ENCODE measurements around the gene RNF225. TPM values are rescaled to one million over a fixed set of nuclear protein-coding genes. Genes with fewer than 3 reads are reported as not detected.

The RNF225 gene
- total and polyA plus RNA-seq, 2 of the 13 experiments (the other 11 are each of a cell fraction or from before 2014, with no cell fraction given), result not detected

DNA sequence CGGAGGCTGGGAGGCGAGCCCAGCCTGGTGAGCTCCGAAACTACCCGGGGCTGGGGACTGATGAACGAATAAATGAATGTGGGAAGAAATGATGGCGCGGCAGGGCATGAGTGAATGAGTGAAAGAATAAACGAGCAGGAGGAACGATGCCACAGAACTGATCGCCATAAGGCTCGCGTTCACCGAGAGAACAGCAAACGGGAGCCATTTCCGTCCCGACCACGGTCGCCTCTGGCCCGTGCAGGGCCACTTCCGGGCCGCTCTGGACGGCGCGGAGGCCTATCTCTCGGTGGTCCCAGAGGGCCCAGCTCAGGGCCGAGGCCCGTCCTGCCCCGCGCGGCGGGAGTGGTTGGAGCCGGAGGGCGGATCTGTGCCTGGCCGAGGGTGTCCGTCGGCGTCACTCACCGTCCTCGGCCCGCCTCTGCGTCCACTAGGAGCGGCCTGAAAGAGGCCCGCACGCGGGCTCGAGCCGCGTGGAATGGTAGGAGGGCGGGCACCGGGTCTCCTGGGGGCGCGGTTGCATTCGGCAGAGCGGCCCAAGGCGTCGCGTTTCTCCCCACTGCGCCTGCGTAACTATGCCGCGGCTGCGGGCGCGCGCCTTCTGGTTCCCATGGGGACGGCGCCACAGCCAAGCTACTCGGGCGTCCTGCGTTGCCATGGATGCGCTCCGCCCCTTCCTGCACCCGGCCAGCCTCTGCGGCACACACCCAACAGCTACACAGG, 33.0 kb upstream of the RNF225 start, which contains the start of gene ZNF497 (continued):
- TF ChIP-seq GABPA (IDR thresholded peaks at IDR 0.05; ENCODE audit: low read depth, low read length), result peak; percentile 89
- peak; percentile 93 for TF ChIP-seq GABPA (CRISPR knock-in tag; IDR thresholded peaks at IDR 0.05; ENCODE audit: low read depth)
- TF ChIP-seq, protein P1, sequence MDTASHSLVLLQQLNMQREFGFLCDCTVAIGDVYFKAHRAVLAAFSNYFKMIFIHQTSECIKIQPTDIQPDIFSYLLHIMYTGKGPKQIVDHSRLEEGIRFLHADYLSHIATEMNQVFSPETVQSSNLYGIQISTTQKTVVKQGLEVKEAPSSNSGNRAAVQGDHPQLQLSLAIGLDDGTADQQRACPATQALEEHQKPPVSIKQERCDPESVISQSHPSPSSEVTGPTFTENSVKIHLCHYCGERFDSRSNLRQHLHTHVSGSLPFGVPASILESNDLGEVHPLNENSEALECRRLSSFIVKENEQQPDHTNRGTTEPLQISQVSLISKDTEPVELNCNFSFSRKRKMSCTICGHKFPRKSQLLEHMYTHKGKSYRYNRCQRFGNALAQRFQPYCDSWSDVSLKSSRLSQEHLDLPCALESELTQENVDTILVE (CRISPR knock-in tag; IDR thresholded peaks at IDR 0.05), result peak; percentile 72
- TF ChIP-seq FOSL1 (CRISPR knock-in tag; IDR thresholded peaks at IDR 0.05; ENCODE audit: borderline replicate concordance), result 0 out of 2 replicates have a peak, but pooled peaks have one; percentile 33
- peak; percentile 63; the same call in 1 of the 2 replicates for TF ChIP-seq ZNF772 (CRISPR knock-in tag; IDR thresholded peaks at IDR 0.05)
- 0 out of 2 replicates have a peak, but pooled peaks have one; percentile 25 for TF ChIP-seq BORCS8-MEF2B (CRISPR knock-in tag; IDR thresholded peaks at IDR 0.05)
- TF ChIP-seq REL (CRISPR knock-in tag; conservative IDR thresholded peaks at IDR 0.05), result peak; percentile 73; the same call in 1 of the 2 replicates
- TF ChIP-seq ZNF570 (CRISPR knock-in tag; IDR thresholded peaks at IDR 0.05; ENCODE audit: borderline replicate concordance), result no peak
- no peak; the same call in 1 of the 2 replicates for TF ChIP-seq ZNF616 (CRISPR knock-in tag; IDR thresholded peaks at IDR 0.05; ENCODE audit: low read depth)
- no peak for TF ChIP-seq GPN1 (CRISPR knock-in tag; IDR thresholded peaks at IDR 0.05; ENCODE audit: borderline replicate concordance)
- peak; percentile 21 for TF ChIP-seq SMAD3 (CRISPR knock-in tag; IDR thresholded peaks at IDR 0.05)
- TF ChIP-seq HNRNPLL (IDR thresholded peaks at IDR 0.05; ENCODE audit: low read depth, low read length, poor library complexity, severe bottlenecking), result peak; percentile 90
- TF ChIP-seq, protein P2, sequence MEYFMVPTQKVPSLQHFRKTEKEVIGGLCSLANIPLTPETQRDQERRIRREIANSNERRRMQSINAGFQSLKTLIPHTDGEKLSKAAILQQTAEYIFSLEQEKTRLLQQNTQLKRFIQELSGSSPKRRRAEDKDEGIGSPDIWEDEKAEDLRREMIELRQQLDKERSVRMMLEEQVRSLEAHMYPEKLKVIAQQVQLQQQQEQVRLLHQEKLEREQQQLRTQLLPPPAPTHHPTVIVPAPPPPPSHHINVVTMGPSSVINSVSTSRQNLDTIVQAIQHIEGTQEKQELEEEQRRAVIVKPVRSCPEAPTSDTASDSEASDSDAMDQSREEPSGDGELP (IDR thresholded peaks at IDR 0.05; ENCODE audit: borderline replicate concordance, low read depth), result peak; percentile 42; the same call in 1 of the 2 replicates
- TF ChIP-seq SOX5 (CRISPR knock-in tag; IDR thresholded peaks at IDR 0.05; ENCODE audit: borderline replicate concordance), result peak; percentile 36; the same call in 1 of the 2 replicates
- TF ChIP-seq, protein P3, sequence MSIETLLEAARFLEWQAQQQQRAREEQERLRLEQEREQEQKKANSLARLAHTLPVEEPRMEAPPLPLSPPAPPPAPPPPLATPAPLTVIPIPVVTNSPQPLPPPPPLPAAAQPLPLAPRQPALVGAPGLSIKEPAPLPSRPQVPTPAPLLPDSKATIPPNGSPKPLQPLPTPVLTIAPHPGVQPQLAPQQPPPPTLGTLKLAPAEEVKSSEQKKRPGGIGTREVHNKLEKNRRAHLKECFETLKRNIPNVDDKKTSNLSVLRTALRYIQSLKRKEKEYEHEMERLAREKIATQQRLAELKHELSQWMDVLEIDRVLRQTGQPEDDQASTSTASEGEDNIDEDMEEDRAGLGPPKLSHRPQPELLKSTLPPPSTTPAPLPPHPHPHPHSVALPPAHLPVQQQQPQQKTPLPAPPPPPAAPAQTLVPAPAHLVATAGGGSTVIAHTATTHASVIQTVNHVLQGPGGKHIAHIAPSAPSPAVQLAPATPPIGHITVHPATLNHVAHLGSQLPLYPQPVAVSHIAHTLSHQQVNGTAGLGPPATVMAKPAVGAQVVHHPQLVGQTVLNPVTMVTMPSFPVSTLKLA (IDR thresholded peaks at IDR 0.05), result peak; percentile 83
- peak; percentile 26 for TF ChIP-seq U2AF1 (optimal IDR thresholded peaks at IDR 0.05; ENCODE audit: low read depth, low read length)
- TF ChIP-seq KDM6A (CRISPR knock-in tag; IDR thresholded peaks at IDR 0.05; ENCODE audit: low read depth), result no peak
- TF ChIP-seq AGO1 (IDR thresholded peaks at IDR 0.05; ENCODE audit: low read depth, low read length, poor library complexity, severe bottlenecking), result peak; percentile 25
- peak; percentile 99 for TF ChIP-seq SIN3A (IDR thresholded peaks at IDR 0.05; ENCODE audit: borderline replicate concordance, low read depth, low read length)
- TF ChIP-seq MEIS1 (CRISPR knock-in tag; IDR thresholded peaks at IDR 0.05; ENCODE audit: borderline replicate concordance), result no peak; the same call in 1 of the 2 replicates
- TF ChIP-seq PPARG (CRISPR knock-in tag; conservative IDR thresholded peaks at IDR 0.05), result peak; percentile 56
- peak; percentile 74; the same call in 1 of the 2 replicates for TF ChIP-seq NFKB2 (CRISPR knock-in tag; IDR thresholded peaks at IDR 0.05; ENCODE audit: borderline replicate concordance)
- TF ChIP-seq IRX3 (CRISPR knock-in tag; IDR thresholded peaks at IDR 0.05; ENCODE audit: borderline replicate concordance, low read depth), result no peak; the same call in 1 of the 2 replicates
- peak; percentile 84 for TF ChIP-seq FOXJ3 (CRISPR knock-in tag; IDR thresholded peaks at IDR 0.05; ENCODE audit: borderline replicate concordance)
- TF ChIP-seq, protein P4, sequence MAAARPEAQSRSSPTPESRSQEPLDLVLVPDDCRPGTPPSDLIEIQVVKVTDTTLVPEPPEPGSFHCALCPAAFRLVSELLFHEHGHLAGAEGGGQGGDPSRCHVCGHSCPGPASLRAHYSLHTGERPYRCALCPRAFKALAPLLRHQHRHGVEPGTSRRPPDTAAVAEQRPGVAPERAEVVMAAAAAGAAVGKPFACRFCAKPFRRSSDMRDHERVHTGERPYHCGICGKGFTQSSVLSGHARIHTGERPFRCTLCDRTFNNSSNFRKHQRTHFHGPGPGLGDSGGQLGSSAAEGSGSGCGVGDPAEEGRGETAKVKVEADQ (CRISPR knock-in tag; IDR thresholded peaks at IDR 0.05; ENCODE audit: borderline replicate concordance), result peak; percentile 45; the same call in 1 of the 2 replicates
- TF ChIP-seq NONO (IDR thresholded peaks at IDR 0.05), result no peak
- peak; percentile 90 for TF ChIP-seq NONO (CRISPR knock-in tag; conservative IDR thresholded peaks at IDR 0.05)
